ENCODE results near the gene STXBP4. TPM values are rescaled to one million over a fixed set of nuclear protein-coding genes. Genes with fewer than 3 reads are reported as not detected.

The STXBP4 gene
- polyA plus RNA-seq, 3 donors, result 16.9 to 18.6 (median 18.2) TPM

GRCh38 chr17:55162556-55162946, 194.0 kb downstream of the STXBP4 start:
- no peak for DNase-seq (ENCODE audit: low read depth in 3 of 3, low spot score in 2 of 3)

GRCh38 chr17:55163408-55163807, 194.8 kb downstream of the STXBP4 start:
- no peak for DNase-seq (ENCODE audit: low read depth in 3 of 3, low spot score in 2 of 3)

- no peak for DNase-seq (ENCODE audit: low read depth in 3 of 3, low spot score in 2 of 3)
Measured at GRCh38 chr17:55166506-55166905, 197.9 kb downstream of the STXBP4 start.

GRCh38 chr17:55167024-55167725, 198.6 kb downstream of the STXBP4 start:
- no peak for DNase-seq (ENCODE audit: low read depth in 3 of 3, low spot score in 2 of 3)

GRCh38 chr17:55168958-55169687, 200.6 kb downstream of the STXBP4 start:
- no peak for DNase-seq (ENCODE audit: low read depth in 3 of 3, low spot score in 2 of 3)

- no peak for DNase-seq (ENCODE audit: low read depth in 3 of 3, low spot score in 2 of 3)
Measured at GRCh38 chr17:55171634-55172328, 203.2 kb downstream of the STXBP4 start.

GRCh38 chr17:55172612-55173011, 204.0 kb downstream of the STXBP4 start:
- DNase-seq (ENCODE audit: low read depth in 3 of 3, low spot score in 2 of 3), result no peak

GRCh38 chr17:55174133-55174532, 205.6 kb downstream of the STXBP4 start:
- no peak for DNase-seq (ENCODE audit: low read depth in 3 of 3, low spot score in 2 of 3)

- DNase-seq (ENCODE audit: low read depth in 3 of 3, low spot score in 2 of 3), result no peak
Measured at GRCh38 chr17:55175788-55176427, 207.3 kb downstream of the STXBP4 start.

GRCh38 chr17:55177159-55177854, 208.7 kb downstream of the STXBP4 start:
- DNase-seq (ENCODE audit: low read depth in 3 of 3, low spot score in 2 of 3), result no peak

- no peak for DNase-seq (ENCODE audit: low read depth in 3 of 3, low spot score in 2 of 3)
Measured at GRCh38 chr17:55177855-55178217, 209.3 kb downstream of the STXBP4 start.

GRCh38 chr17:55186937-55187770, 218.6 kb downstream of the STXBP4 start:
- no peak for DNase-seq (ENCODE audit: low read depth in 3 of 3, low spot score in 2 of 3)

- DNase-seq (ENCODE audit: low read depth in 3 of 3, low spot score in 2 of 3), result no peak
Measured at GRCh38 chr17:55190748-55191147, 222.2 kb downstream of the STXBP4 start.

GRCh38 chr17:55198690-55199370, 230.3 kb downstream of the STXBP4 start:
- DNase-seq (ENCODE audit: low read depth in 3 of 3, low spot score in 2 of 3), result no peak

- no peak for DNase-seq (ENCODE audit: low read depth in 3 of 3, low spot score in 2 of 3)
Measured at GRCh38 chr17:55200904-55201303, 232.3 kb downstream of the STXBP4 start.

GRCh38 chr17:55201308-55201932, 232.9 kb downstream of the STXBP4 start:
- no peak for DNase-seq (ENCODE audit: low read depth in 3 of 3, low spot score in 2 of 3)

- DNase-seq (ENCODE audit: low read depth in 3 of 3, low spot score in 2 of 3), result no peak
Measured at GRCh38 chr17:55202896-55203295, 234.3 kb downstream of the STXBP4 start.

- no peak for DNase-seq (ENCODE audit: low read depth in 3 of 3, low spot score in 2 of 3)
Measured at GRCh38 chr17:55208078-55208812, 239.7 kb downstream of the STXBP4 start.
